ENCODE data around the gene VPS72. TPM values are rescaled to one million over a fixed set of nuclear protein-coding genes. Genes with fewer than 3 reads are reported as not detected.

Gene VPS72
- total and polyA plus RNA-seq, 2 donors (not counting 3 experiments of a cell fraction or from before 2014, with no cell fraction given), result 76.2 to 85.2 TPM

DNA sequence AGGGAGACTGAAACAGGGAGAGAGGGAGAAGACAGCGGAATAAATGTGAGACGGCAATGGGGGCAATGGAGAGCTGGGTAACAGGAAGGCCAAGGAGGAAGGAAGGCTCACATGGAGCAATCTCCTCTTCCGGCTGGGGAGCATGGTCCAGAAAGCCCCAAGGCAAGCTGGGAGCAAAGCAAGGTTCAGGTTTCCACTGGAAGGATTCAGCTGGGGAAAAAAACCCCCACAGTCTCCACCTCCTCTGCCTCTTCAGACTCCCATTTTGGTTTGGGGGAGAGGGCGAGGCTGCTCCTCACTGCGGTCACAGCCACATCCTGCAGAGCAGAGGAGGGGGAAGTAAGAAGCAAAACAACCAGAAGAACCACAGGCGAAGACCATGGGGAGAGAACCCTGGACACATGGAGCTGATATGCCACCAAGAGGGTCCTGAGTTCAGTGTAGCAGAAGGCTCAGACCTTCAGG, 32.9 kb downstream of the VPS72 start:
- intact Hi-C loops (cut with micrococcal nuclease) (no loop called here), dilution Hi-C loops (cut with MboI; ENCODE audit: extremely low pct_ligation_motif_present, low sequenced_read_pairs) (no loop called here)
- Histone ChIP-seq H2AFZ (ENCODE audit: low read depth, low read length) (no peak overlapping the region), H3K9ac (replicated peaks; ENCODE audit: extremely low read depth, insufficient read depth, low read length) (no peak overlapping the region), H3K27me3 (ENCODE audit: control insufficient read depth in 2 of 2, insufficient read depth in 2 of 2, low read length in 2 of 2) (no peaks in the 10 kb centered on the region), H3K9me1 (replicated peaks; ENCODE audit: control insufficient read depth, extremely low read depth, insufficient read depth, low read length) (no peaks in the 10 kb centered on the region), H3K4me3 (replicated peaks in 1 of 3; ENCODE audit: insufficient read depth in 1 of 3, low read depth in 1 of 3, low read length in 3 of 3) (no peak overlapping the region), H3K9me3 (replicated peaks; ENCODE audit: control insufficient read depth, insufficient read depth, low read length) (no peaks in the 10 kb centered on the region), H3K79me2 (ENCODE audit: control insufficient read depth, insufficient read depth, low read length) (no peaks in the 10 kb centered on the region), H3K4me2 (ENCODE audit: insufficient read depth, low read length) (no peak overlapping the region), H3K27ac (ENCODE audit: insufficient read depth, low read depth, low read length) (no peak overlapping the region), H3K36me3 (ENCODE audit: control insufficient read depth in 2 of 2, extremely low read depth in 1 of 2, insufficient read depth in 2 of 2, low read length in 2 of 2) (peaks cover 2 to 16% of the 10 kb centered on the region in 2 experiments), H3K4me1 (ENCODE audit: control insufficient read depth, extremely low read depth, insufficient read depth, low read length) (peaks cover 18% of the 10 kb centered on the region), H4K20me1 (replicated peaks; ENCODE audit: control insufficient read depth, extremely low read depth, insufficient read depth, low read length) (no peaks in the 10 kb centered on the region)
- no peak for FAIRE-seq
- DNase-seq (ENCODE audit: low read depth, low spot score), result no peak
- no peak for TF ChIP-seq POLR2AphosphoS5 (IDR thresholded peaks at IDR 0.05; ENCODE audit: insufficient read depth, low read depth, low read length)
- no peak for TF ChIP-seq EZH2 (IDR thresholded peaks at IDR 0.05; ENCODE audit: borderline replicate concordance, low read depth, low read length, severe bottlenecking)
- TF ChIP-seq POLR2A (IDR thresholded peaks at IDR 0.05; ENCODE audit: low read depth, low read length), result no peak
- no peak for TF ChIP-seq MAX (IDR thresholded peaks at IDR 0.05; ENCODE audit: insufficient read depth, insufficient read length)
- no peak for TF ChIP-seq MYC (IDR thresholded peaks at IDR 0.05; ENCODE audit: low read depth, low read length)
- TF ChIP-seq CTCF (IDR thresholded peaks at IDR 0.05; ENCODE audit: extremely low read depth in 1 of 2, insufficient read depth in 1 of 2, low read depth in 1 of 2, low read length in 2 of 2), result no peak
- TF ChIP-seq GATA2 (IDR thresholded peaks at IDR 0.05; ENCODE audit: insufficient read depth, insufficient read length, low read depth, low read length), result no peak
- no peak for TF ChIP-seq FOS (IDR thresholded peaks at IDR 0.05; ENCODE audit: borderline replicate concordance, insufficient read depth, low read length)
- TF ChIP-seq JUN (IDR thresholded peaks at IDR 0.05; ENCODE audit: borderline replicate concordance, insufficient read depth, insufficient read length, low read depth), result no peak
- CTCF ChIA-PET, result interaction anchor here (0.5 to 11.7 kb wide), 13 partner anchors 8 to 187 kb away, joined by 3 to 623 read pairs (median 3); partner anchors contain the start of genes C1orf56, GABPB2 and TMOD4
- POLR2A ChIA-PET, result interaction anchor here (3.0 kb wide), 1 partner anchor 57 kb away, joined by 16 read pairs; no protein-coding TSS in a partner anchor
- no TSS peak for BruUV-seq (replicated peaks)
